ENCODE results near the gene IMMP2L. TPM values are rescaled to one million over a fixed set of nuclear protein-coding genes. Genes with fewer than 3 reads are reported as not detected.
"Not testable (repeated sequence)": the region's sequence is repeated elsewhere in the genome, so short reads cannot be mapped to it uniquely, and the experiment has no call there.

IMMP2L gene
- total RNA-seq, 1 donor from 2014 or later, result 40.8 TPM

- DNase-seq (ENCODE audit: low spot score), result no peak
Measured at GRCh38 chr7:111339006-111339405, 223.3 kb downstream of the IMMP2L start.

GRCh38 chr7:111333010-111333409, 229.3 kb downstream of the IMMP2L start:
- DNase-seq (ENCODE audit: low spot score), result no peak

GRCh38 chr7:111330235-111330523, 232.1 kb downstream of the IMMP2L start:
- no peak for DNase-seq (ENCODE audit: low spot score)

- no peak for DNase-seq (ENCODE audit: low spot score)
Measured at GRCh38 chr7:111329367-111330234, 232.7 kb downstream of the IMMP2L start.

GRCh38 chr7:111328487-111328886, 233.8 kb downstream of the IMMP2L start:
- DNase-seq (ENCODE audit: low spot score), result no peak

- DNase-seq (ENCODE audit: low spot score), result no peak
Measured at GRCh38 chr7:111324776-111325175, 237.5 kb downstream of the IMMP2L start.

- no peak for DNase-seq (ENCODE audit: low spot score)
Measured at GRCh38 chr7:111324228-111324627, 238.1 kb downstream of the IMMP2L start.

- DNase-seq (ENCODE audit: low spot score), result not testable (repeated sequence)
Measured at GRCh38 chr7:111323670-111324069, 238.6 kb downstream of the IMMP2L start.

GRCh38 chr7:111320133-111320532, 242.2 kb downstream of the IMMP2L start:
- no peak for DNase-seq (ENCODE audit: low spot score)

GRCh38 chr7:111312966-111313365, 249.3 kb downstream of the IMMP2L start:
- no peak for DNase-seq (ENCODE audit: low spot score)

GRCh38 chr7:111308691-111309090, 253.6 kb downstream of the IMMP2L start:
- DNase-seq (ENCODE audit: low spot score), result no peak

- no peak for DNase-seq (ENCODE audit: low spot score)
Measured at GRCh38 chr7:111301891-111302290, 260.4 kb downstream of the IMMP2L start.

GRCh38 chr7:111294494-111294893, 267.8 kb downstream of the IMMP2L start:
- DNase-seq (ENCODE audit: low spot score), result no peak

GRCh38 chr7:111292026-111292470, 270.2 kb downstream of the IMMP2L start:
- DNase-seq (ENCODE audit: low spot score), result no peak

- no peak for DNase-seq (ENCODE audit: low spot score)
Measured at GRCh38 chr7:111290982-111291381, 271.3 kb downstream of the IMMP2L start.

GRCh38 chr7:111290419-111290818, 271.9 kb downstream of the IMMP2L start:
- no peak for DNase-seq (ENCODE audit: low spot score)

GRCh38 chr7:111288441-111288840, 273.9 kb downstream of the IMMP2L start:
- DNase-seq (ENCODE audit: low spot score), result not testable (repeated sequence)

- DNase-seq (ENCODE audit: low spot score), result no peak
Measured at GRCh38 chr7:111282626-111283025, 279.7 kb downstream of the IMMP2L start.

- no peak for DNase-seq (ENCODE audit: low spot score)
Measured at GRCh38 chr7:111274857-111275256, 287.4 kb downstream of the IMMP2L start.

- no peak for DNase-seq (ENCODE audit: low spot score)
Measured at GRCh38 chr7:111272092-111272491, 290.2 kb downstream of the IMMP2L start.

- DNase-seq (ENCODE audit: low spot score), result not testable (repeated sequence)
Measured at GRCh38 chr7:111270794-111271193, 291.5 kb downstream of the IMMP2L start.

GRCh38 chr7:111268941-111269340, 293.4 kb downstream of the IMMP2L start:
- no peak for DNase-seq (ENCODE audit: low spot score)

GRCh38 chr7:111266613-111267012, 295.7 kb downstream of the IMMP2L start:
- DNase-seq (ENCODE audit: low spot score), result no peak

- DNase-seq (ENCODE audit: low spot score), result no peak
Measured at GRCh38 chr7:111265394-111265793, 296.9 kb downstream of the IMMP2L start.
